ENCODE data around the gene KLRG1. TPM values are rescaled to one million over a fixed set of nuclear protein-coding genes. Genes with fewer than 3 reads are reported as not detected.

Gene KLRG1
- total RNA-seq, 1 experiment from 2014 or later: 2.1 TPM

GRCh38 chr12:8958066-8958465 lies 31.3 kb upstream of the KLRG1 start:
- no peak for DNase-seq
- no peak overlapping the region for H3K56ac ChIP-seq (ENCODE audit: insufficient read length, low read depth, low read length)
- no peak overlapping the region for H2BK12ac ChIP-seq (ENCODE audit: insufficient read length, low read depth, low read length)
- Mint-ChIP-seq H3K27me3 (ENCODE audit: low read depth) (no peaks in the 10 kb centered on the region), H3K36me3 (ENCODE audit: insufficient read depth in 1 of 3, low read depth in 3 of 3) (peaks cover 28 to 51% (median 36%) of the 10 kb centered on the region in 3 experiments), H3K4me1 (peaks cover 0 to 3% of the 10 kb centered on the region in 2 experiments; a peak in 1 of 4 replicates), H3K9me3 (peaks cover 15 to 20% of the 10 kb centered on the region in 2 experiments), H3K27ac (no peak overlapping the region), H3K4me3 (no peak overlapping the region)
- H3K18ac ChIP-seq (ENCODE audit: insufficient read length, low read depth, low read length): no peak overlapping the region
- H3K23ac ChIP-seq (ENCODE audit: insufficient read length, low read depth, low read length): no peak overlapping the region
- no peaks in the 10 kb centered on the region for H3K23me2 ChIP-seq (ENCODE audit: insufficient read length, low read depth, low read length, poor library complexity, severe bottlenecking)
- no peaks in the 10 kb centered on the region for H4K20me1 ChIP-seq (ENCODE audit: control insufficient read depth, insufficient read depth, insufficient read length)
- no peak overlapping the region for H2BK5ac ChIP-seq (ENCODE audit: insufficient read length, low read length)
- no peak overlapping the region for H3K9ac ChIP-seq (ENCODE audit: extremely low read depth, insufficient read length, low read length)
- H3T11ph ChIP-seq (ENCODE audit: low read length): no peak overlapping the region
- WGBS (ENCODE audit: extremely low coverage, insufficient read length, low lambda C conversion rate): no CpG with 5 or more reads among the region's 2 CpGs
- TF ChIP-seq, protein P1, sequence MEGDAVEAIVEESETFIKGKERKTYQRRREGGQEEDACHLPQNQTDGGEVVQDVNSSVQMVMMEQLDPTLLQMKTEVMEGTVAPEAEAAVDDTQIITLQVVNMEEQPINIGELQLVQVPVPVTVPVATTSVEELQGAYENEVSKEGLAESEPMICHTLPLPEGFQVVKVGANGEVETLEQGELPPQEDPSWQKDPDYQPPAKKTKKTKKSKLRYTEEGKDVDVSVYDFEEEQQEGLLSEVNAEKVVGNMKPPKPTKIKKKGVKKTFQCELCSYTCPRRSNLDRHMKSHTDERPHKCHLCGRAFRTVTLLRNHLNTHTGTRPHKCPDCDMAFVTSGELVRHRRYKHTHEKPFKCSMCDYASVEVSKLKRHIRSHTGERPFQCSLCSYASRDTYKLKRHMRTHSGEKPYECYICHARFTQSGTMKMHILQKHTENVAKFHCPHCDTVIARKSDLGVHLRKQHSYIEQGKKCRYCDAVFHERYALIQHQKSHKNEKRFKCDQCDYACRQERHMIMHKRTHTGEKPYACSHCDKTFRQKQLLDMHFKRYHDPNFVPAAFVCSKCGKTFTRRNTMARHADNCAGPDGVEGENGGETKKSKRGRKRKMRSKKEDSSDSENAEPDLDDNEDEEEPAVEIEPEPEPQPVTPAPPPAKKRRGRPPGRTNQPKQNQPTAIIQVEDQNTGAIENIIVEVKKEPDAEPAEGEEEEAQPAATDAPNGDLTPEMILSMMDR (conservative IDR thresholded peaks at IDR 0.05): no peak
- no peak overlapping the region for H2AFZ ChIP-seq (ENCODE audit: low read length)
- no peak overlapping the region for H2BK20ac ChIP-seq (ENCODE audit: low read depth, low read length, poor library complexity, severe bottlenecking)
- H3K4me2 ChIP-seq (ENCODE audit: insufficient read depth, insufficient read length, low read length): no peak overlapping the region
- no peaks in the 10 kb centered on the region for H3K79me1 ChIP-seq (ENCODE audit: insufficient read depth, low read depth, low read length, poor library complexity, severe bottlenecking)
- no peak overlapping the region for H4K5ac ChIP-seq (ENCODE audit: insufficient read length, low read depth, low read length)
- H3K14ac ChIP-seq (ENCODE audit: insufficient read depth, low read length): no peak overlapping the region
- no peak overlapping the region for H2BK15ac ChIP-seq (ENCODE audit: low read depth, low read length)
- peaks cover 20% of the 10 kb centered on the region for H3K9me3 ChIP-seq (ENCODE audit: control insufficient read depth, low read depth, low read length)
- H4K8ac ChIP-seq (replicated peaks; ENCODE audit: insufficient read length, low read depth, low read length): no peak overlapping the region
- H3K4me1 ChIP-seq (ENCODE audit: insufficient read depth, low read length): no peaks in the 10 kb centered on the region
- no peak overlapping the region for H3K27ac ChIP-seq (ENCODE audit: insufficient read length, low read depth, low read length)
- no peak overlapping the region for H2BK120ac ChIP-seq (ENCODE audit: low read depth, low read length, poor library complexity, severe bottlenecking)
- no peak overlapping the region for H3K4ac ChIP-seq (ENCODE audit: low read depth, low read length)
- H4K91ac ChIP-seq (ENCODE audit: insufficient read length, low read depth, low read length): no peak overlapping the region
- H3K27me3 ChIP-seq (ENCODE audit: insufficient read depth, low read length): no peaks in the 10 kb centered on the region
- no peak overlapping the region for H2AK5ac ChIP-seq (ENCODE audit: insufficient read length, low read length)
- H3K79me2 ChIP-seq (ENCODE audit: insufficient read depth, low read length): no peaks in the 10 kb centered on the region
